DOHH2 (cell line): Measurements from ENCODE around the gene SLC25A33.

Experiments used
- H3F3A ChIP-seq: fragments of 200-600 bp; sonication (generic), shearing (Covaris generic); 2 replicates; pipeline ENCODE4 v1.6.0; 2016; ENCODE audit warnings: antibody characterized with exemption, mild to moderate bottlenecking; ENCODE audit not compliant: control insufficient read depth, insufficient read depth
- H3K27ac ChIP-seq: fragments of 200-600 bp; sonication (generic); 2 replicates; pipeline ENCODE4 v1.5.1; 2014; ENCODE audit warnings: low read depth, mild to moderate bottlenecking, low read length, moderate library complexity
- H3K27me3 ChIP-seq: fragments of 200-600 bp; sonication (generic); 2 replicates; pipeline ENCODE4 v1.6.1; 2014; ENCODE audit warnings: mild to moderate bottlenecking, low read length, mixed read lengths; ENCODE audit not compliant: control insufficient read depth
- H3K36me3 ChIP-seq: fragments of 200-600 bp; sonication (generic); 2 replicates; pipeline ENCODE4 v1.6.1; 2014; ENCODE audit warnings: mild to moderate bottlenecking, low read length, moderate library complexity, mixed read lengths; ENCODE audit not compliant: control insufficient read depth
- H3K4me1 ChIP-seq: fragments of 200-600 bp; sonication (generic); 2 replicates; pipeline ENCODE4 v1.6.1; 2014; ENCODE audit warnings: mild to moderate bottlenecking, low read length, mixed read lengths; ENCODE audit not compliant: control insufficient read depth
- H3K4me2 ChIP-seq: fragments of 200-600 bp; sonication (generic); 2 replicates; pipeline ENCODE4 v1.6.0; 2014; ENCODE audit warnings: mild to moderate bottlenecking, low read length, moderate library complexity
- H3K4me3 ChIP-seq: fragments of 200-600 bp; sonication (generic); 2 replicates; pipeline ENCODE4 v1.5.1; 2014; ENCODE audit warnings: mild to moderate bottlenecking, low read length, mixed read lengths
- H3K79me2 ChIP-seq: fragments of 200-600 bp; sonication (generic); 2 replicates; pipeline ENCODE4 v1.6.1; 2014; ENCODE audit warnings: mild to moderate bottlenecking, low read length, mixed read lengths; ENCODE audit not compliant: control insufficient read depth
- H3K9me2 ChIP-seq: fragments of 200-600 bp; sonication (generic); replicated peaks from 2 replicates; pipeline ENCODE4 v1.6.1; 2014; ENCODE audit warnings: mild to moderate bottlenecking, low read length, mixed read lengths; ENCODE audit not compliant: control insufficient read depth
- H3K9me3 ChIP-seq: fragments of 200-600 bp; sonication (generic); 2 replicates; pipeline ENCODE4 v1.6.1; 2014; ENCODE audit warnings: antibody characterized with exemption, low read length, mixed read lengths; ENCODE audit not compliant: control insufficient read depth, insufficient read depth
- H4K20me1 ChIP-seq: fragments of 200-600 bp; sonication (generic); 2 replicates; pipeline ENCODE4 v1.6.0; 2014; ENCODE audit warnings: low read depth, mild to moderate bottlenecking, antibody characterized with exemption, low read length, moderate library complexity; ENCODE audit not compliant: control insufficient read depth, insufficient read depth
- CTCF ChIP-seq: fragments of 200-600 bp; sonication (generic); IDR thresholded peaks from one replicate; pipeline ENCODE4 v1.5.1; 2014; ENCODE audit warnings: antibody characterized with exemption, mild to moderate bottlenecking, low read depth, low read length; ENCODE audit not compliant: poor library complexity, severe bottlenecking
- EZH2phosphoT487 ChIP-seq: fragments of 200-600 bp; sonication (generic); IDR thresholded peaks from 2 replicates; pipeline ENCODE4 v1.6.1; 2017; ENCODE audit warnings: borderline replicate concordance, mild to moderate bottlenecking, antibody characterized with exemption, low read length, moderate library complexity, mixed read lengths

Gene SLC25A33

GRCh38 chr1:9539829-9540550 is 725 bp downstream of the SLC25A33 start:
- peak overlapping the region; percentile 74 for H3K4me2 ChIP-seq
- H3K27ac ChIP-seq, result peak overlapping the region; percentile 45
- no peaks in the 10 kb centered on the region for H3K9me3 ChIP-seq
- H4K20me1 ChIP-seq, result peaks cover 13% of the 10 kb centered on the region
- peaks cover 15% of the 10 kb centered on the region for H3K36me3 ChIP-seq
- H3K9me2 ChIP-seq, result no peaks in the 10 kb centered on the region
- H3K4me3 ChIP-seq, result peak overlapping the region; percentile 96
- no peaks in the 10 kb centered on the region for H3K27me3 ChIP-seq
- peaks cover 39% of the 10 kb centered on the region for H3K4me1 ChIP-seq
- no peaks in the 10 kb centered on the region for H3F3A ChIP-seq
- no peak for TF ChIP-seq EZH2phosphoT487
- TF ChIP-seq CTCF, result no peak
- H3K79me2 ChIP-seq, result peaks cover 61% of the 10 kb centered on the region

- Histone ChIP-seq H3K4me1 (peaks cover 43% of the 10 kb centered on the region), H3K79me2 (peaks cover 85% of the 10 kb centered on the region), H3K36me3 (peaks cover 21% of the 10 kb centered on the region), H3K9me3 (no peaks in the 10 kb centered on the region), H3K4me2 (peak overlapping the region; percentile 10), H3K4me3 (no peak overlapping the region), H4K20me1 (peaks cover 13% of the 10 kb centered on the region), H3K27ac (no peak overlapping the region), H3F3A (no peaks in the 10 kb centered on the region), H3K27me3 (no peaks in the 10 kb centered on the region), H3K9me2 (no peaks in the 10 kb centered on the region)
- TF ChIP-seq CTCF (no peak), EZH2phosphoT487 (no peak)
Observed at GRCh38 chr1:9542430-9542829, 3.2 kb downstream of the SLC25A33 start.

GRCh38 chr1:9544926-9545325 is 5.7 kb downstream of the SLC25A33 start:
- no peak overlapping the region for H3K4me2 ChIP-seq
- peaks cover 29% of the 10 kb centered on the region for H3K36me3 ChIP-seq
- no peaks in the 10 kb centered on the region for H3K9me3 ChIP-seq
- peaks cover 19% of the 10 kb centered on the region for H4K20me1 ChIP-seq
- H3F3A ChIP-seq, result no peaks in the 10 kb centered on the region
- peaks cover 27% of the 10 kb centered on the region for H3K4me1 ChIP-seq
- TF ChIP-seq EZH2phosphoT487, result no peak
- TF ChIP-seq CTCF, result no peak
- H3K27me3 ChIP-seq, result no peaks in the 10 kb centered on the region
- peaks cover 99% of the 10 kb centered on the region for H3K79me2 ChIP-seq
- H3K4me3 ChIP-seq, result no peak overlapping the region
- H3K9me2 ChIP-seq, result no peaks in the 10 kb centered on the region
- no peak overlapping the region for H3K27ac ChIP-seq
